Measurements from ENCODE around the gene DCC. TPM values are rescaled to one million over a fixed set of nuclear protein-coding genes. Genes with fewer than 3 reads are reported as not detected.
A peak's percentile ranks its signal among the peaks of the same experiment; 100 is the strongest.

Gene DCC
- total RNA-seq, 1 experiment from 2014 or later = 0.72 TPM

GRCh38 chr18:53536908-53537307 lies 1196.9 kb downstream of the DCC start:
- ATAC-seq = no peak
- no peak overlapping the region for H3K4me3 Mint-ChIP-seq

GRCh38 chr18:53541924-53542323 lies 1201.9 kb downstream of the DCC start:
- Mint-ChIP-seq H3K36me3 (no peaks in the 10 kb centered on the region), H3K4me3 (no peak overlapping the region), H3K9me3 (peaks cover 4% of the 10 kb centered on the region; the same call in 1 of the 2 replicates), H3K27me3 (ENCODE audit: low read depth) (no peaks in the 10 kb centered on the region), H3K4me1 (peaks cover 36% of the 10 kb centered on the region), H3K27ac (peak overlapping the region; percentile 58; the same call in 1 of the 2 replicates)
- POLR2A ChIA-PET = no interaction called here
- DNase-seq (ENCODE audit: low spot score) (no peak), ATAC-seq (no peak)
- CTCF ChIA-PET = no interaction called here
- no peak for TF ChIP-seq KAT7 (CRISPR knock-in tag; IDR thresholded peaks at IDR 0.05; ENCODE audit: borderline replicate concordance)
- no peak for TF ChIP-seq E2F1 (CRISPR knock-in tag; IDR thresholded peaks at IDR 0.05)
- no peak for TF ChIP-seq ATF3 (CRISPR knock-in tag; conservative IDR thresholded peaks at IDR 0.05)
- no peak for TF ChIP-seq ZNF512 (CRISPR knock-in tag; IDR thresholded peaks at IDR 0.05; ENCODE audit: borderline replicate concordance)
- TF ChIP-seq NR1H2 (CRISPR knock-in tag; IDR thresholded peaks at IDR 0.05) = no peak
- no peak for TF ChIP-seq USF2 (CRISPR knock-in tag; IDR thresholded peaks at IDR 0.05)
- TF ChIP-seq MYBL2 (CRISPR knock-in tag; IDR thresholded peaks at IDR 0.05) = no peak
- TF ChIP-seq ZMAT4 (CRISPR knock-in tag; IDR thresholded peaks at IDR 0.05) = no peak
- TF ChIP-seq HMGA2 (CRISPR knock-in tag; IDR thresholded peaks at IDR 0.05) = no peak
- no peak for TF ChIP-seq ZNF671 (CRISPR knock-in tag; IDR thresholded peaks at IDR 0.05)
- no peak for TF ChIP-seq TEAD1 (CRISPR knock-in tag; IDR thresholded peaks at IDR 0.05)

More at GRCh38 chr18:53536908-53537307, 1196.9 kb downstream of the DCC start:
- ChIA-PET POLR2A (no interaction called here), CTCF (no interaction called here)
- TF ChIP-seq NR1H2 (CRISPR knock-in tag; IDR thresholded peaks at IDR 0.05) = no peak
- TF ChIP-seq ZNF121 (CRISPR knock-in tag; IDR thresholded peaks at IDR 0.05) = no peak
- no peak for TF ChIP-seq TEAD1 (CRISPR knock-in tag; IDR thresholded peaks at IDR 0.05)
- TF ChIP-seq CTCF (IDR thresholded peaks at IDR 0.05) = no peak
- H3K27me3 Mint-ChIP-seq (ENCODE audit: low read depth) = no peaks in the 10 kb centered on the region
- peaks cover 3% of the 10 kb centered on the region; the same call in 1 of the 2 replicates for H3K9me3 Mint-ChIP-seq
- no peaks in the 10 kb centered on the region for H3K36me3 Mint-ChIP-seq
- H3K4me1 Mint-ChIP-seq = peaks cover 38% of the 10 kb centered on the region
- DNase-seq (ENCODE audit: low spot score) = no peak
- no peak overlapping the region for H3K27ac Mint-ChIP-seq

GRCh38 chr18:53543711-53544110 lies 1203.7 kb downstream of the DCC start:
- ChIA-PET POLR2A (no interaction called here), CTCF (no interaction called here)
- Mint-ChIP-seq H3K27me3 (ENCODE audit: low read depth) (no peaks in the 10 kb centered on the region), H3K36me3 (no peaks in the 10 kb centered on the region), H3K4me1 (peaks cover 46% of the 10 kb centered on the region), H3K4me3 (no peak overlapping the region), H3K9me3 (peaks cover 4% of the 10 kb centered on the region; the same call in 1 of the 2 replicates), H3K27ac (no peak overlapping the region)
- ATAC-seq (no peak), DNase-seq (ENCODE audit: low spot score) (no peak)
- TF ChIP-seq SP1 (CRISPR knock-in tag; conservative IDR thresholded peaks at IDR 0.05) = no peak
- TF ChIP-seq HMGXB4 (CRISPR knock-in tag; IDR thresholded peaks at IDR 0.05) = no peak
- no peak for TF ChIP-seq ELF4 (CRISPR knock-in tag; IDR thresholded peaks at IDR 0.05; ENCODE audit: low read depth)
- TF ChIP-seq E2F5 (CRISPR knock-in tag; IDR thresholded peaks at IDR 0.05) = no peak
- no peak for TF ChIP-seq CREM (CRISPR knock-in tag; IDR thresholded peaks at IDR 0.05)
- TF ChIP-seq OVOL2 (CRISPR knock-in tag; IDR thresholded peaks at IDR 0.05; ENCODE audit: borderline replicate concordance) = no peak
- TF ChIP-seq NFE2L1 (CRISPR knock-in tag; IDR thresholded peaks at IDR 0.05) = no peak
- TF ChIP-seq NFATC4 (CRISPR knock-in tag; IDR thresholded peaks at IDR 0.05) = no peak
- TF ChIP-seq MAX (CRISPR knock-in tag; IDR thresholded peaks at IDR 0.05) = no peak
- TF ChIP-seq MYBL2 (CRISPR knock-in tag; IDR thresholded peaks at IDR 0.05) = no peak
- no peak for TF ChIP-seq JUN (CRISPR knock-in tag; IDR thresholded peaks at IDR 0.05)
- TF ChIP-seq SOX15 (CRISPR knock-in tag; IDR thresholded peaks at IDR 0.05) = no peak
